ENCODE results near the gene RPL27.
A peak's percentile ranks its signal among the peaks of the same experiment; 100 is the strongest.
"Not testable (repeated sequence)": the region's sequence is repeated elsewhere in the genome, so short reads cannot be mapped to it uniquely, and the experiment has no call there.

Gene RPL27

DNA sequence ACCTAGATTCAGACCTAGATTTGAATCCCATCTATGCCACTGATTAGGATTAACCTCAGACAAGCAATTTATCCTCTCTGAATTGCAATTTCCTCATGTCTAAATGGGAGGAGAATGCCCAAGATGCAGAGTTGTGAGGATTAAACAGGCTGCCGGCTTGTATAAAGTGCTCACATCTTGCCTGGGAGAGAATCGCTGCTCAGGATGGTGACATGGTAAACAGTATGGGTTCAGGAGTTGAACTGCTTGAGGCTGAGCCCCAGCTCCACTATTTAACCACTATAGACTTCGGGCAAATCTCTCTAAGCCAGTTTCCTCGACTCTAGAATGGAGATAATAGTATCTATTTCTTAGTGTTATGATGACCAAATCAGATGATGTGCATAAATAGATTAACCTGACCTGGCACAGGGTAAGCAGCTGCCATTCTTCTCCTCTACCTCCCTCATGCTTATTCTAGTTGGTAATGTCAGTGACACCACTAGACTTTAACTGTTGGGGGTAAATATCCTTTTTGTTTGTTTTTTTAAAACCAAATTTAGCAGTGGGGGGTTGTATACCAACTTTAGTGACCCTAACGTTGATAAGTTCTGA, 732 bp upstream of the RPL27 start:
- peaks cover 4% of the 10 kb centered on the region; the same call in 1 of the 2 replicates for H3K4me1 ChIP-seq (ENCODE audit: control insufficient read depth, insufficient read depth, low read length)
- peak overlapping the region; percentile 50 for H3K4me3 ChIP-seq (ENCODE audit: low read depth, low read length)
- peak overlapping the region; percentile 13 for H3K9ac ChIP-seq (ENCODE audit: low read length)
- H3K27me3 ChIP-seq (ENCODE audit: control insufficient read depth, insufficient read depth, low read length), result no peaks in the 10 kb centered on the region
- no peaks in the 10 kb centered on the region for H3K9me3 ChIP-seq (ENCODE audit: control insufficient read depth, insufficient read depth, low read depth, low read length)
- H3K36me3 ChIP-seq (ENCODE audit: control insufficient read depth, insufficient read depth, low read length), result peaks cover 48% of the 10 kb centered on the region
- H3K27ac ChIP-seq (ENCODE audit: low read depth, low read length), result no peak overlapping the region

DNA sequence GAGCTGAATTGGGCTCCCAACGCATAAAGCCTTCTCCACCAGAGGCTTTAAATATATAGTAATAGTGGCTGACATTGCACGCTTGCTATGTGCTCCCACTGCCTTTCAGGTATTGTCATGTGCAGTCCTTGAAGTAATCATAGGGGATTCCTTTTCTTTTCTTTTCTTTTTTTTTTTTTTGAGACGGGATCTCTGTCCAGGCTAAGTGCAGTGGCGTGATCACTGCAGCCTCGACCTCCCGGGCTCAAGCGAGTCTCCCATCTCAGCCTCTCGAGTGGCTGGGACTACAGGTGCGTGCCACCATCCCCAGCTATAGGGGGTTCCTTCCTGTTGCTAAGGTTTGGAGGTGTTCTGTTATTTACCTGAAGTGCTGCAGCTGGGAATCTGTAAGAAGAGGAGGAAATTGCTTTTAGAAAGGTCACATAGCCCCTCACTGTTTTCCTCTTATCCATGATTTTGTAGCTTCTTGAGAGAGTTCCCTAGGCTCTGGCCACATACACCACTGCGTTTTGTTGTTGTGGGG, 845 bp downstream of the RPL27 start:
- no peaks in the 10 kb centered on the region for H3K9me3 ChIP-seq (ENCODE audit: control insufficient read depth, insufficient read depth, low read depth, low read length)
- H3K27ac ChIP-seq (ENCODE audit: low read depth, low read length), result peak overlapping the region; percentile 93
- H3K27me3 ChIP-seq (ENCODE audit: control insufficient read depth, insufficient read depth, low read length), result no peaks in the 10 kb centered on the region
- peaks cover 4% of the 10 kb centered on the region; the same call in 1 of the 2 replicates for H3K4me1 ChIP-seq (ENCODE audit: control insufficient read depth, insufficient read depth, low read length)
- peaks cover 53% of the 10 kb centered on the region for H3K36me3 ChIP-seq (ENCODE audit: control insufficient read depth, insufficient read depth, low read length)
- H3K4me3 ChIP-seq (ENCODE audit: low read depth, low read length), result peak overlapping the region; percentile 96
- H3K9ac ChIP-seq (ENCODE audit: low read length), result peak overlapping the region; percentile 97

- not testable (repeated sequence) for H3K4me1 ChIP-seq (ENCODE audit: control insufficient read depth, insufficient read depth, low read length); H3K9ac ChIP-seq (ENCODE audit: low read length); H3K27ac ChIP-seq (ENCODE audit: low read depth, low read length); H3K4me3 ChIP-seq (ENCODE audit: low read depth, low read length); H3K9me3 ChIP-seq (ENCODE audit: control insufficient read depth, insufficient read depth, low read depth, low read length); H3K27me3 ChIP-seq (ENCODE audit: control insufficient read depth, insufficient read depth, low read length)
- H3K36me3 ChIP-seq (ENCODE audit: control insufficient read depth, insufficient read depth, low read length), result peaks cover 58% of the 10 kb centered on the region
Observed at GRCh38 chr17:43000894-43001293, 2.7 kb downstream of the RPL27 start.

- Histone ChIP-seq H3K27ac (ENCODE audit: low read depth, low read length) (no peak overlapping the region), H3K4me3 (ENCODE audit: low read depth, low read length) (no peak overlapping the region), H3K27me3 (ENCODE audit: control insufficient read depth, insufficient read depth, low read length) (no peaks in the 10 kb centered on the region), H3K9me3 (ENCODE audit: control insufficient read depth, insufficient read depth, low read depth, low read length) (no peaks in the 10 kb centered on the region), H3K36me3 (ENCODE audit: control insufficient read depth, insufficient read depth, low read length) (peaks cover 55% of the 10 kb centered on the region), H3K9ac (ENCODE audit: low read length) (no peak overlapping the region), H3K4me1 (ENCODE audit: control insufficient read depth, insufficient read depth, low read length) (peaks cover 12% of the 10 kb centered on the region)
Observed at GRCh38 chr17:43003542-43004172, 5.4 kb downstream of the RPL27 start.

DNA sequence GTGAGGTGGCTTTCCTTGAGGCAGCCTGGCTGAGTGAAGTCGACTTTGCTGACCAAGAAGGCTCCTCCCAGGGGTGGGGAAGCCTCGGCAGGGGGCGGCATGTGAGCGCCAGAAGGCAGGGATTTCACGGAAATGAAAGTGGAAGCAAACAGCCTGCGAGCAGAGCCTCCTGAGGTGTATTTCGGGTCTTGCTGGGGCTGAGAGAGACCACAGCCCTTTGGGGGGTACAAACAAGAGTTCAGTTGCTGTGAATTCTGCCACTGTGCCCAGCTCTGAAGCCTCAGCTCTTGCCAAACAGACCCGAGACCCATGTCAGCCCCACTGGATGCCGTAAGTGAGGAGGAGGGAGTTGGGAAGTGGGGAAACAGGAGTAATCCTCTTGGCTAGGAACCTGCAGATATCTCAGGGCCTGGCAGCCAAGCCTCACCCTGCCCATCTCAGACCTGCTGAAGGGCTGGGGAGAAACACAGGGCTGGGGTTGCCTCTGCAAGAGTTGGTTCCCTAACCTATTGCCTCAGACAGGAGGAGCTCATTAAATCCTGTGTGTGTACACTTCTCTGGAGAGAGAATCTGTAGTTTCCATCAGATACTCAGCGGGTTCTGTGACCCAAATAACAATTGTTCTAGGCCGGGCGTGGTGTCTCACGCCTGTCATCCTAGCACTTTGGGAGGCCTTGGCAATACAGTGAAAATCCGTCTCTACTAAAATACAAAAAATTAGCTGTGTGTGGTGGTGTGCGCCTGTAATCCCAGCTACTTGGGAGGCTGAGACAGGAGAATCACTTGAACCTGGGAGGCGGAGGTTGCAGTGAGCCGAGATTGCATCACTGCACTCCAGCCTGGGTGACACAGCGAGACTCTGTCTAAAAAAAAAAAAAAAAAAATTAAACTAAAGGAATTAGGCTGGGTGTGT, 8.7 kb downstream of the RPL27 start, which contains the start of gene IFI35:
Gene IFI35 (plus strand): TSS at position 146 of the 913 bp plus-strand sequence. CDS start 164 bp downstream, at position 310.
- Histone ChIP-seq H3K27ac (ENCODE audit: low read depth, low read length) (0 out of 2 replicates have a peak within 1 kb of the TSS, but pooled peaks have one; percentile 10), H3K4me1 (ENCODE audit: control insufficient read depth, insufficient read depth, low read length) (peaks cover 8% of the 10 kb centered on the region)

DNA sequence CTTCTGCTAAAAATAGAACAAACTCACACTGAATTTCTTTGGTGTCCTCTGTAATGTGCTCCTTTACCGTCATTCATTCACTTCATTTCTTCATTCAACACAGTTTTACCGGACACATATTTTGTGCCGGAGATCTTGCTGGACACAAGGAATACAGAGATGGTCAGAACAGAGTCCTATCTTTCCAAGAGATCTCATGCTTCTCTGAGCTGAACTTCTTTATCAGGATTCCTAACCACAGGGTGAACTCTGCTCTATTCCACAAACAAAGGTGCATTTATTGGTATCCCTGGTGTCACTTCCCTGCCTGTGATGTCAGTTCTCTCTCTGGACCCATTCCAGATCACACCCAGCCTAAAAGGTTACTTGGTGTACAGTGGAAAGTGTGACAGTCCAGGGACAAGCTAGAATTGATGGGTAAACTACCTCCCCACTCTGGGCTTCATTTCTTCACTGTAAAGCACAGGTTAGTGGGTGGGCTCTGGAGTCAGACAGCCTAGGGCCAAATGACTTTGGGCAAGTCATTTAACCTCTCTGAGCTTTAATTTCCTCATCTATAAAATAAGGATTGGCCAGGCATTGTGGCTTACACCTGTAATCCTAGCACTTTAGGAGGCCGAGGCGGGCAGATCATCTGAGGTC, 12.6 kb downstream of the RPL27 start:
- Histone ChIP-seq H3K9me3 (ENCODE audit: control insufficient read depth, insufficient read depth, low read depth, low read length) (no peaks in the 10 kb centered on the region), H3K4me3 (ENCODE audit: low read depth, low read length) (no peak overlapping the region), H3K4me1 (ENCODE audit: control insufficient read depth, insufficient read depth, low read length) (peaks cover 25% of the 10 kb centered on the region), H3K27ac (ENCODE audit: low read depth, low read length) (no peak overlapping the region), H3K9ac (ENCODE audit: low read length) (no peak overlapping the region), H3K36me3 (ENCODE audit: control insufficient read depth, insufficient read depth, low read length) (peaks cover 16% of the 10 kb centered on the region), H3K27me3 (ENCODE audit: control insufficient read depth, insufficient read depth, low read length) (no peaks in the 10 kb centered on the region)

More for the DNA sequence above, 8.7 kb downstream of the RPL27 start, which contains the start of gene IFI35:
- Histone ChIP-seq H3K36me3 (ENCODE audit: control insufficient read depth, insufficient read depth, low read length) (peaks cover 25% of the 10 kb centered on the region), H3K9me3 (ENCODE audit: control insufficient read depth, insufficient read depth, low read depth, low read length) (no peaks in the 10 kb centered on the region), H3K27me3 (ENCODE audit: control insufficient read depth, insufficient read depth, low read length) (no peaks in the 10 kb centered on the region), H3K9ac (ENCODE audit: low read length) (peak within 1 kb of the TSS; percentile 83), H3K4me3 (ENCODE audit: low read depth, low read length) (peak within 1 kb of the TSS; percentile 62)

GRCh38 chr17:43011728-43012472, 13.7 kb downstream of the RPL27 start:
- H3K4me1 ChIP-seq (ENCODE audit: control insufficient read depth, insufficient read depth, low read length), result peaks cover 25% of the 10 kb centered on the region
- H3K4me3 ChIP-seq (ENCODE audit: low read depth, low read length), result no peak overlapping the region
- no peaks in the 10 kb centered on the region for H3K27me3 ChIP-seq (ENCODE audit: control insufficient read depth, insufficient read depth, low read length)
- peaks cover 26% of the 10 kb centered on the region for H3K36me3 ChIP-seq (ENCODE audit: control insufficient read depth, insufficient read depth, low read length)
- H3K9me3 ChIP-seq (ENCODE audit: control insufficient read depth, insufficient read depth, low read depth, low read length), result no peaks in the 10 kb centered on the region
- H3K27ac ChIP-seq (ENCODE audit: low read depth, low read length), result no peak overlapping the region
- no peak overlapping the region for H3K9ac ChIP-seq (ENCODE audit: low read length)

GRCh38 chr17:43013296-43013695, 15.1 kb downstream of the RPL27 start:
- Histone ChIP-seq H3K9me3 (ENCODE audit: control insufficient read depth, insufficient read depth, low read depth, low read length) (no peaks in the 10 kb centered on the region), H3K4me3 (ENCODE audit: low read depth, low read length) (no peak overlapping the region), H3K36me3 (ENCODE audit: control insufficient read depth, insufficient read depth, low read length) (peaks cover 35% of the 10 kb centered on the region), H3K9ac (ENCODE audit: low read length) (no peak overlapping the region), H3K27ac (ENCODE audit: low read depth, low read length) (no peak overlapping the region), H3K4me1 (ENCODE audit: control insufficient read depth, insufficient read depth, low read length) (peaks cover 23% of the 10 kb centered on the region), H3K27me3 (ENCODE audit: control insufficient read depth, insufficient read depth, low read length) (no peaks in the 10 kb centered on the region)

DNA sequence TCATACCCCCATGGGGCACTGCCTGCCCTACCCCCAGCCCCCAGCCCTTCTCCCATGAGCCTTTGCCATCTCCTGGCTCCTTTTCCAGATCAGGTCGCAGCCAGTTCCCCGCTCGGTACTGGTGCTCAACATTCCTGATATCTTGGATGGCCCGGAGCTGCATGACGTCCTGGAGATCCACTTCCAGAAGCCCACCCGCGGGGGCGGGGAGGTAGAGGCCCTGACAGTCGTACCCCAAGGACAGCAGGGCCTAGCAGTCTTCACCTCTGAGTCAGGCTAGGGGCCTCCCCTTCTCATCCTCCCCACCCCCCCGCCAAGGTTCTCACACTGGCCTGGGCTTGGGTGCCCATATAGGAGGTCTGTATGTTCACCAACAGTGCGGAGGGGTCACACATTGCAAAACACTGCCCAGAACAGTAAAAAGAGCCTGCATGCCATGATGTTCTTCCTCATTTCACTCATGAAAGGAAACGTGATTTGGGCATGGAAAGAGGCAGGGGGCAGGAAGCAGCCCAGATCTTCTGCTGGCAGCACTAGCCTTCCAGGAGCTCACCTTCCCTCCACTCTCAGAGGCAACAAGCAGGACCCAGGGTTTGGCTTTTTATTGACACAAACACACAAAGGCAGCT, 15.9 kb downstream of the RPL27 start:
- Histone ChIP-seq H3K36me3 (ENCODE audit: control insufficient read depth, insufficient read depth, low read length) (peaks cover 43% of the 10 kb centered on the region), H3K27me3 (ENCODE audit: control insufficient read depth, insufficient read depth, low read length) (no peaks in the 10 kb centered on the region), H3K4me1 (ENCODE audit: control insufficient read depth, insufficient read depth, low read length) (peaks cover 23% of the 10 kb centered on the region), H3K4me3 (ENCODE audit: low read depth, low read length) (no peak overlapping the region), H3K9me3 (ENCODE audit: control insufficient read depth, insufficient read depth, low read depth, low read length) (no peaks in the 10 kb centered on the region), H3K27ac (ENCODE audit: low read depth, low read length) (no peak overlapping the region), H3K9ac (ENCODE audit: low read length) (no peak overlapping the region)

All from HUES6 (cell line).